Measurements from ENCODE around the gene PRKCQ. TPM values are rescaled to one million over a fixed set of nuclear protein-coding genes. Genes with fewer than 3 reads are reported as not detected.
A peak's percentile ranks its signal among the peaks of the same experiment; 100 is the strongest.

The PRKCQ gene
- total and polyA plus RNA-seq, 2 experiments from 2014 or later: 0.43 to 0.97 TPM

DNA sequence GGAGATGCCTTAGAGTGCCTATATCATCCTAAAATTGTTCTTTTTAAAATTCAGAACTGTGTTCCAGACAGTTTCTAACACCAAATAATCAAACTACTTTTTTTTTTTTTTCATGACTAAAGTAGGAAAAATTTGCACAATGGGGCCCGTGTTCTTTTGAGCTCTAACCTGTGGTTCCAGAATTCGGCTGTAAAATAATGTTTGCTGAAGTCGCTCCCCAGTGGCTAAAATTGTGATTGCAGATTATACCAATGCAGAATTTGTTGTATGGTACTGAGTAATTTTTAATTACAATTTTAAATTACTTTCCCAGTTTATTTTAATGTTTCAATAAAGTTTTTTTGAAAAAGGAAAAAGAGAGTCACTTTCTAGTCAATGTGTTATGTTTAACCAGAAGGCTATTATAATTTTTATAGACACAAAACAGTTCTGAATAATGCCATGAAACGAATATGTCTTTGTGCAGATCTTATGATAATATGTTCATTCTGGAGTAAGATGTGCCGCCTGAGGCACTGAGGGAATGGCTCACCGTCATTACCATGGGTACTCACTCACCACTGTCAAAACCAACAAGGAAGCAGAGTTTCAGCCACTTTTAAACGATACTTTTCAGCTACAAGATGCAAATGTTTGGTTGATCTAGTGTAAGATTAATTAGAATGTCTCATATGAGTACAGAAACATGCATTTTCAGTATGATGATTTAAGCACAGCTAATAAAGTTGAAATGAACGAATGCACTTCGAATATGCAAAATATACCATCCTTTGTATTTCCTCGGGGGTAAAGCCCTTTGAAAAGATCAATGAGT lies 173.6 kb downstream of the PRKCQ start:
- no peak overlapping the region for H2AFZ ChIP-seq
- no peak overlapping the region for H3K27ac ChIP-seq
- H3K36me3 ChIP-seq (replicated peaks; ENCODE audit: insufficient read depth, low read depth): no peaks in the 10 kb centered on the region
- H3K4me2 ChIP-seq: no peak overlapping the region
- no peak overlapping the region for H3K4me3 ChIP-seq
- no peaks in the 10 kb centered on the region for H3K4me1 ChIP-seq (ENCODE audit: insufficient read depth)
- no peak for DNase-seq (ENCODE audit: low spot score)
- no peaks in the 10 kb centered on the region for H3K27me3 ChIP-seq
- H3K79me2 ChIP-seq: no peaks in the 10 kb centered on the region
- H4K20me1 ChIP-seq (ENCODE audit: insufficient read depth, poor library complexity, severe bottlenecking): no peaks in the 10 kb centered on the region
- no peaks in the 10 kb centered on the region for H3K9me2 ChIP-seq (replicated peaks; ENCODE audit: insufficient read depth)
- H3K9me3 ChIP-seq (ENCODE audit: low read depth): no peaks in the 10 kb centered on the region
- WGBS (ENCODE audit: low lambda C conversion rate, missing lambda C conversion rate): 64% methylated on average over 10 of the region's 10 CpGs
- TF ChIP-seq EZH2 (IDR thresholded peaks at IDR 0.05; ENCODE audit: borderline replicate concordance) (no peak), EZH2phosphoT487 (IDR thresholded peaks at IDR 0.05; ENCODE audit: low read depth, severe bottlenecking, unreplicated experiment) (no peak)
- TF ChIP-seq, protein P1, sequence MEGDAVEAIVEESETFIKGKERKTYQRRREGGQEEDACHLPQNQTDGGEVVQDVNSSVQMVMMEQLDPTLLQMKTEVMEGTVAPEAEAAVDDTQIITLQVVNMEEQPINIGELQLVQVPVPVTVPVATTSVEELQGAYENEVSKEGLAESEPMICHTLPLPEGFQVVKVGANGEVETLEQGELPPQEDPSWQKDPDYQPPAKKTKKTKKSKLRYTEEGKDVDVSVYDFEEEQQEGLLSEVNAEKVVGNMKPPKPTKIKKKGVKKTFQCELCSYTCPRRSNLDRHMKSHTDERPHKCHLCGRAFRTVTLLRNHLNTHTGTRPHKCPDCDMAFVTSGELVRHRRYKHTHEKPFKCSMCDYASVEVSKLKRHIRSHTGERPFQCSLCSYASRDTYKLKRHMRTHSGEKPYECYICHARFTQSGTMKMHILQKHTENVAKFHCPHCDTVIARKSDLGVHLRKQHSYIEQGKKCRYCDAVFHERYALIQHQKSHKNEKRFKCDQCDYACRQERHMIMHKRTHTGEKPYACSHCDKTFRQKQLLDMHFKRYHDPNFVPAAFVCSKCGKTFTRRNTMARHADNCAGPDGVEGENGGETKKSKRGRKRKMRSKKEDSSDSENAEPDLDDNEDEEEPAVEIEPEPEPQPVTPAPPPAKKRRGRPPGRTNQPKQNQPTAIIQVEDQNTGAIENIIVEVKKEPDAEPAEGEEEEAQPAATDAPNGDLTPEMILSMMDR (IDR thresholded peaks at IDR 0.05; ENCODE audit: poor library complexity): peak; percentile 54

DNA sequence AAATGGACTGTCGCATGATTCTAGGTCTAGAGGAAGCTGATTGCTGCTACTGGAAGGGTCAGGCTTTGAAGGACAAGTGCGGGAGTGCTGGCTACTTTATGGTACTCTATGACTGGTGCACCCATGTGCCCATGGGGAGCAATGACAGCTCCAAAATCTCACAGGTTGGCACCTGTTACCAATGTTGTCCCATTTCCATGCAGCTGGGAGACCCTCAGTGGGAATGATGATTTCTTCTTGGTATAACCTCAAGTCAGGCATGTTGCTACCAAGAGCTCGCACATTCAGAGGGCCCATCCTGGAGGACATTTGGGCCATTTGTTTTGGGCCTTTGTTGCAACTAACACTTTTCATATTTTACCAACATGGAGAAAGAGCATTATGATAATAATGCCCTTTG lies 174.4 kb downstream of the PRKCQ start:
- no peak for DNase-seq (ENCODE audit: low spot score)
- no peak for TF ChIP-seq EZH2phosphoT487 (IDR thresholded peaks at IDR 0.05; ENCODE audit: low read depth, severe bottlenecking, unreplicated experiment)
- no peak for TF ChIP-seq EZH2 (IDR thresholded peaks at IDR 0.05; ENCODE audit: borderline replicate concordance)
- TF ChIP-seq, protein P1 (IDR thresholded peaks at IDR 0.05; ENCODE audit: poor library complexity): no peak
- no peak overlapping the region for H2AFZ ChIP-seq
- no peaks in the 10 kb centered on the region for H3K9me3 ChIP-seq (ENCODE audit: low read depth)
- no peaks in the 10 kb centered on the region for H3K4me1 ChIP-seq (ENCODE audit: insufficient read depth)
- WGBS (ENCODE audit: low lambda C conversion rate, missing lambda C conversion rate): 86% methylated on average over 3 of the region's 3 CpGs
- H3K27me3 ChIP-seq: no peaks in the 10 kb centered on the region
- H3K79me2 ChIP-seq: no peaks in the 10 kb centered on the region
- H3K27ac ChIP-seq: no peak overlapping the region
- H3K9me2 ChIP-seq (replicated peaks; ENCODE audit: insufficient read depth): no peaks in the 10 kb centered on the region
- no peaks in the 10 kb centered on the region for H4K20me1 ChIP-seq (ENCODE audit: insufficient read depth, poor library complexity, severe bottlenecking)
- H3K4me2 ChIP-seq: no peak overlapping the region
- H3K4me3 ChIP-seq: no peak overlapping the region
- H3K36me3 ChIP-seq (replicated peaks; ENCODE audit: insufficient read depth, low read depth): no peaks in the 10 kb centered on the region

DNA sequence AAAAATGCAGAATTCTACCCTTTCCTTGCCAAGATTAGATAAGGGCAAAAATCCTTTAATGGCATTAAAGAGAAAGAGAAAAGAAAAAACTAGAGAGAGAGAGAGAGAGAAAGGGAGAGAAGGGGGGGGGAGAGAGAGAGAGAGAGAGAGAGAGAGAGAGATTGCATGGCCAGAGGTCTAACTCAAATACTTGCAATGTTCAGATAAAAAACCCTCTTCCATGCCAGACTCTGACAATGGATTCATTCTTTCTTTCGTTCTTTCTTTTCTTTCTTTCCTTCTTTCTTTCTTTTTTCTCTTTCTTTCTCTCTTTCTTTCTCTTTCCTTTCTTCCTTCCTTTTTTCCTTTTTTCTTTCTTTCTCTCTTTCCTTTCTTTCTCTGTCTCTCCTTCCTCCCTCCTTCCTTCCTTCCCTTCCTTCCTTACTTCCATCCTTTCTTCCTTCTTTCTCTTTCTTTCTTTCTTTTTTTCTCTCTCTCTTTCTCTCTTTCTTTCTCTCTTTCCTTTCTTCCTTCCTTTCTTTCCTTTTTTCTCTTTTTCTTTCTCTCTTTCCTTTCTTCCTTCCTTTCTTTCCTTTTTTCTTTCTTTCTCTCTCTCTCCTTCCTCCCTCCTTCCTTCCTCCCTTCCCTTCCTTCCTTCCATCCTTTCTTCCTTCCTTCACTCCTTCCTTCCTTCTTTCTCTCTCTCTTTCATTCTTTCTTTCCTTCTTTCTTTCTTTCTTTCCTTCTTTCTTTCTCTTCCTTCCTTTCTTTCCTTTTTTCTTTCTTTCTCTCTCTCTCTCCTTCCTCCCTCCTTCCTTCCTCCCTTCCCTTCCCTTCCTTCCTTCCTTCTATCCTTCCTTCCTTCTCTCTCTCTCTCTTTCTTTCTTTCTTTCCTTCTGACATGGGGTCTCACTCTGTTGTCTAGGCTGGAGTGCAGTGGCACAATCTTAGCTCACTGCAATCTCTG lies 175.7 kb downstream of the PRKCQ start:
- H3K27me3 ChIP-seq: no peaks in the 10 kb centered on the region
- no peaks in the 10 kb centered on the region for H3K4me1 ChIP-seq (ENCODE audit: insufficient read depth)
- H3K9me3 ChIP-seq (ENCODE audit: low read depth): no peaks in the 10 kb centered on the region
- no peak overlapping the region for H3K4me2 ChIP-seq
- H3K27ac ChIP-seq: no peak overlapping the region
- TF ChIP-seq EZH2 (IDR thresholded peaks at IDR 0.05; ENCODE audit: borderline replicate concordance) (no peak), EZH2phosphoT487 (IDR thresholded peaks at IDR 0.05; ENCODE audit: low read depth, severe bottlenecking, unreplicated experiment) (no peak)
- TF ChIP-seq, protein P1 (IDR thresholded peaks at IDR 0.05; ENCODE audit: poor library complexity): no peak
- H3K79me2 ChIP-seq: no peaks in the 10 kb centered on the region
- H2AFZ ChIP-seq: no peak overlapping the region
- WGBS (ENCODE audit: low lambda C conversion rate, missing lambda C conversion rate): 71% methylated on average over 1 of the region's 1 CpG
- H4K20me1 ChIP-seq (ENCODE audit: insufficient read depth, poor library complexity, severe bottlenecking): no peaks in the 10 kb centered on the region
- no peak for DNase-seq (ENCODE audit: low spot score)
- no peaks in the 10 kb centered on the region for H3K9me2 ChIP-seq (replicated peaks; ENCODE audit: insufficient read depth)
- no peaks in the 10 kb centered on the region for H3K36me3 ChIP-seq (replicated peaks; ENCODE audit: insufficient read depth, low read depth)
- no peak overlapping the region for H3K4me3 ChIP-seq

All from hepatocyte (in vitro differentiated cells).